Heart left ventricle (tissue), 16 donors: ENCODE measurements around the gene ZNF341. TPM values are rescaled to one million over a fixed set of nuclear protein-coding genes. Genes with fewer than 3 reads are reported as not detected.

Experiments used
- ATAC-seq, 4 donors: fragments of 200-7000 bp; cut with Tn5 transposase; one replicate each; pipeline ENCODE4 v1.9.1; 2020 to 2022; ENCODE audit warnings: moderate library complexity in 4 of 4, mild to moderate bottlenecking in 3 of 4, moderate number of reproducible peaks in 1 of 4
- DNase-seq, 5 donors: peaks; one replicate each; pipeline ENCODE4 v3.0.0-alpha.2; 2020
- H3K27ac ChIP-seq, 12 donors: fragments of 200-600 bp; sonication (generic) in 4 of 12; one replicate each; pipeline versions ENCODE4 v1.5.0 to v1.8.0; 2016 to 2022; ENCODE audit warnings: mild to moderate bottlenecking in 2 of 12
- H3K27me3 ChIP-seq, 9 donors: fragments of 200-600 bp; sonication (generic) in 2 of 9; one replicate each; pipeline versions ENCODE4 v1.5.1 to v1.8.0; 2016 to 2022; ENCODE audit warnings: mild to moderate bottlenecking in 3 of 9
- H3K36me3 ChIP-seq, 9 donors: fragments of 200-600 bp; sonication (generic) in 2 of 9; one replicate each; pipeline versions ENCODE4 v1.5.0 to v1.8.0; 2018 to 2022; ENCODE audit warnings: mild to moderate bottlenecking in 2 of 9
- H3K4me1 ChIP-seq, 12 donors: fragments of 200-600 bp; sonication (generic) in 4 of 12; one replicate each; pipeline versions ENCODE4 v1.5.0 to v1.8.0; 2016 to 2022; ENCODE audit warnings: mild to moderate bottlenecking in 3 of 12
- H3K4me3 ChIP-seq, 12 donors: fragments of 200-600 bp; sonication (generic) in 4 of 12; one replicate each; pipeline versions ENCODE4 v1.5.0 to v1.8.0; 2017 to 2022; ENCODE audit warnings: mild to moderate bottlenecking in 9 of 12, moderate library complexity in 4 of 12
- H3K9me3 ChIP-seq, 12 donors: fragments of 200-600 bp; sonication (generic) in 4 of 12; one replicate each; pipeline versions ENCODE4 v1.5.0 to v1.8.0; 2016 to 2022; ENCODE audit warnings: mild to moderate bottlenecking in 1 of 12
- CTCF ChIP-seq, 12 donors: fragments of 200-600 bp; sonication (generic) in 4 of 12; IDR thresholded peaks; one replicate each; pipeline versions ENCODE4 v1.5.0 to v1.8.0; 2018 to 2022; ENCODE audit warnings: antibody characterized with exemption in 12 of 12, mild to moderate bottlenecking in 5 of 12
- POLR2A ChIP-seq, 2 donors: fragments of 450-650 bp; IDR thresholded peaks; one replicate each; pipeline ENCODE4 v1.6.1; 2017; ENCODE audit warnings: antibody characterized with exemption in 2 of 2, mild to moderate bottlenecking in 2 of 2, moderate library complexity in 2 of 2
- WGBS, 4 donors: extraction: QIAGEN DNeasy Blood & Tissue Kit in 2 of 4; methylation state at CpG; one replicate each; pipeline versions ENCODE4 v1.1.5 to v1.1.7; 2013 to 2018; 5-methylcytosine and 5-hydroxymethylcytosine counted together
- intact Hi-C, 10 donors: fragments of 100-400 bp; cut with DNase I; formaldehyde crosslinking; loops; one replicate each; pipeline versions ENCODE4 v1.11.1 to v1.14.2; 2022
- polyA plus RNA-seq, 2 donors: library from polyadenylated mRNA; stranded (reverse); fragments of 200-250 nt; gene quantifications; one replicate each; pipeline ENCODE4 v1.2.3, GENCODE V29; 2013
- total RNA-seq, 9 donors: library from RNA; depleted of rRNA in 2 of 9; stranded (reverse); fragments of >200 nt in 2 of 9; fragmentation: NEBNext Ultra II Directional in 3 of 9; extraction: Animal tissue kit (Norgen Biotek cat#: 25700) in 3 of 9; gene quantifications; one replicate each; pipeline versions ENCODE4 v1.1.0 to v1.2.4, GENCODE V29; 2016 to 2023
- donor health status: ischemic (EF 13 %, LVEDD 7.1; RV severe dilation, severe dysfunction).
- donor health status: healthy with polysubstance abuse.
- donor health status: DM: no; HTN: yes; CAD: no.
- donor health status: DM: no; HTN: no; CAD: no.
- donor health status: ischemic (EF 25% LVEDD 6.9; RV normal size, moderate dysfunction).
- donor health status: ischemic (EF 25% LVEDD 5.7; RV mildly dilated, moderate dysfunction).
- donor health status: healthy.
- donor health status: DM: yes; HTN: yes; CAD: no.
- donor health status: ischemic (EF 35%, LVEDD 5.7; RV mildly dilated, moderate dysfunction).
- donor health status: nonischemic (EF 11% LVEDD 7.7; RV severe dilation, severe dysfunction).
- donor health status: DM: yes; HTN: yes; CAD: no.
- donor health status: PGD.
- donor health status: ischemic (EF 29% LVEDD 5.4; RV normal size, mild dysfunction).
- donor health status: nonischemic (EF 23%, LVEDD 6.1; RV moderate dilation, normal function).

ZNF341 gene
- total and polyA plus RNA-seq, 11 donors, result 1.2 to 3.3 (median 1.7) TPM

- TF ChIP-seq CTCF (IDR thresholded peaks at IDR 0.05) (no peak), POLR2A (IDR thresholded peaks at IDR 0.05) (no peak)
- ATAC-seq, result no peak
- Histone ChIP-seq H3K27me3 (no peaks in the 10 kb centered on the region), H3K4me1 (peaks cover 0 to 16% (median 9%) of the 10 kb centered on the region in 12 donors), H3K9me3 (no peaks in the 10 kb centered on the region), H3K4me3 (no peak overlapping the region), H3K36me3 (no peaks in the 10 kb centered on the region), H3K27ac (no peak overlapping the region)
- no peak for DNase-seq
- intact Hi-C loops, result loop anchor here in 3 of 10 donors (5.0 kb wide), 1 partner anchor 34 kb away; the partner anchor contains the start of gene E2F1 (in 3 of the 3)
- WGBS, 4 donors, result 95 to 97% (median 95%) methylated on average over 11 of the region's 11 CpGs
Measured at GRCh38 chr20:33721391-33722140, 10.2 kb upstream of the ZNF341 start.

- Histone ChIP-seq H3K9me3 (no peaks in the 10 kb centered on the region), H3K4me3 (no peak overlapping the region), H3K27me3 (no peaks in the 10 kb centered on the region), H3K36me3 (no peaks in the 10 kb centered on the region), H3K4me1 (peaks cover 0 to 8% (median 3%) of the 10 kb centered on the region in 12 donors), H3K27ac (no peak overlapping the region)
- 85 to 93% (median 88%) methylated on average over 14 of the region's 14 CpGs for WGBS, 4 donors
- DNase-seq, result no peak
- ATAC-seq, result no peak
- intact Hi-C loops, result loop anchor here in 4 of 10 donors (5.0 kb wide), 2 partner anchors 32 to 37 kb away; partner anchors contain the start of gene E2F1 (in 3 of the 4)
- TF ChIP-seq CTCF (IDR thresholded peaks at IDR 0.05), result no peak
- TF ChIP-seq POLR2A (IDR thresholded peaks at IDR 0.05), result no peak
Measured at GRCh38 chr20:33724439-33725094, 7.2 kb upstream of the ZNF341 start.

DNA sequence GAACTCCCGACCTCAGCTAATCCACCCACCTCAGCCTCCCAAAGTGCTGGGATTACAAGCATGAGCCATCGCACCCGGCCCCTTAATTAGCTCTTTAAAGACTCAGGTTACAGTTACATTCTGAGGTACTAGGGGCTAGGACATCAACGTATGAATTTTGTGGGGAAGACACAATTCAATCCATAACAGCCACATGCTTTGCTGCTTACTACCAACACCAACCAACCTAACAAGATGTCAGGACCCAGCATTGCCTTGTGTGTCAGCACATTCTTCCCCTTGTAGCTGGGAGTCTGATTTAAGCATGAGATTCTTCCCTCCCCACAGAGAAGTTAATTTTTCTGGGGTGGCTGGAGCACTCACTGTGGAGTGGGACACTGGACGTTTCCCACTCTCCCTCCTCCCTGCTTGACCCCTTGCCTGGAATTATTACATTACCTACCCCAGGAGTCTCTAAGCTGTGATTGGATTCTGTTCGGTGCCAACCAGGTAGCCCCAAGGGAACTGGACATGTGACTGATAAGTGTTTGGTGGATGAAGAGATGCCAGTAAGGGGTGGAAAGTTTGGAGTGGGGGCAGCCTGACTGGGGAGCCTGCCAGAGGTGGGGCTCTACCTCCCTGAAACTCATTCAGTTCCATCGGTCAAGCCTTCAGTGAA is 6.1 kb upstream of the ZNF341 start:
- intact Hi-C loops, result loop anchor here in 1 of 10 donors (5.0 kb wide), 1 partner anchor 33 kb away; no protein-coding TSS in a partner anchor
- H3K4me1 ChIP-seq, result peaks cover 0 to 2% (median 0%) of the 10 kb centered on the region in 12 donors
- H3K27ac ChIP-seq, result no peak overlapping the region
- TF ChIP-seq POLR2A (IDR thresholded peaks at IDR 0.05) (no peak), CTCF (IDR thresholded peaks at IDR 0.05) (no peak)
- no peaks in the 10 kb centered on the region for H3K36me3 ChIP-seq
- H3K9me3 ChIP-seq, result no peaks in the 10 kb centered on the region
- whole genome bisulfite sequencing, 4 donors, result 73 to 82% (median 79%) methylated on average over 7 of the region's 7 CpGs
- no peak overlapping the region for H3K4me3 ChIP-seq
- ATAC-seq (no peak), DNase-seq (no peak)
- H3K27me3 ChIP-seq, result no peaks in the 10 kb centered on the region

DNA sequence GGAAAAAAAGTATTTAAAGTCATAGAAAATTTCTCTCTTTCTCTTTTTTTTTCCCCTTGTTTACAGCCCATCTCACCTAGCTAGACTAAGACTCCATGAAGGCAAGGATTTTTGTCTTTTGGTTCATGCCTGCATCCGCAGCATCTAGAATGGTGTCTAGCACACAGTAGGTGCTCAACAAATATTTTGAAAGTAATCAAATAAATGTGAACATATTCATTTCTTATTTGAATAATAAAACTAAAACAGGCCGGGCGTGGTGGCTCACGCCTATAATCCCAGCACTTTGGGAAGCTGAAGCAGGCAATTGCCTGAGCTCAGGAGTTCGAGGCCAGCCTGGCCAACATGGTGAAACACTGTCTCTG is 4.7 kb upstream of the ZNF341 start:
- no peak overlapping the region for H3K4me3 ChIP-seq
- H3K9me3 ChIP-seq, result no peaks in the 10 kb centered on the region
- peaks cover 0 to 8% (median 5%) of the 10 kb centered on the region in 12 donors for H3K4me1 ChIP-seq
- no peaks in the 10 kb centered on the region for H3K27me3 ChIP-seq
- intact Hi-C loops, result loop anchor here in 1 of 10 donors (5.0 kb wide), 1 partner anchor 35 kb away; no protein-coding TSS in a partner anchor
- ATAC-seq (no peak), DNase-seq (no peak)
- no peaks in the 10 kb centered on the region for H3K36me3 ChIP-seq
- no peak overlapping the region for H3K27ac ChIP-seq
- TF ChIP-seq POLR2A (IDR thresholded peaks at IDR 0.05) (no peak), CTCF (IDR thresholded peaks at IDR 0.05) (no peak)
- WGBS, 4 donors, result 89 to 94% (median 92%) methylated on average over 5 of the region's 5 CpGs
